Measurements from ENCODE around the gene C15orf62.

The C15orf62 gene

DNA sequence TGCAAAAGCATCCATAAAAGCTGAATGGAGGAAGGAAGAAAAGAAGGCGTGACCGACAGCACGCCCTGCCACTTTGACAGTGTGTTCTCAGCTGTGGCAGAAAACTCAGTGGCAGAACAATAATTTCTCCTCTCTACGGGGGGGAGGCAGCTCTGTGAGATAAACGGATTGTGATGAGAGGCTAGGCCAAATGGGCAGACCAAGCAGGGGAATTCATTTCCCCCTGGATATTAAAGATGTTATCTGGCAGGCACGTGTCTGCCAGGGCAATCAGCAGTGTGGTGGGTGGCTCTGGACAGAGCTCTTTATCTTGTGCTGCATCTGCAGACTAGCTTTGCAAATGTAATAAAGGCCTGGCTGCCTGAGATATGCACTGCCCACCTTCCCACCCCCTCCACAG, 12.8 kb upstream of the C15orf62 start:
- no peak for DNase-seq

DNA sequence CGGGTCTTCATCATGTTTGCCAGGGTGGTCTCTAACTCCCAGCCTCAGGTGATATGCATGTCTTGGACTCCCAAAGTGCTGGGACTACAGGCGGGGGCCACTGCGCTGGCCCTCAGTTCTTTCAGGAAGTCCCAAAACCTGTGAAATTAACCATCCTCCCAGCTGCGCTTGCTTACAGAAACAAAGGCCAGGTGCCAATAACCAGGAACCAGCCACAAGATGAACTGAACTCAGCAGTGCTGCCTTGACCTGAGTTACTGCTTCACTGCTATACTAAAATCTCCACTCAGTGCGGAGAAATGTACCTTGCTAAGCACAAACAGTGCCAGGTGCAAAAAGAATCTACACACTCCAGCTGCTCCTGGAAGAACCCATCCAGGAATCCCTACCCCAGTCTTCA, 9.8 kb upstream of the C15orf62 start:
- no peak for DNase-seq

DNA sequence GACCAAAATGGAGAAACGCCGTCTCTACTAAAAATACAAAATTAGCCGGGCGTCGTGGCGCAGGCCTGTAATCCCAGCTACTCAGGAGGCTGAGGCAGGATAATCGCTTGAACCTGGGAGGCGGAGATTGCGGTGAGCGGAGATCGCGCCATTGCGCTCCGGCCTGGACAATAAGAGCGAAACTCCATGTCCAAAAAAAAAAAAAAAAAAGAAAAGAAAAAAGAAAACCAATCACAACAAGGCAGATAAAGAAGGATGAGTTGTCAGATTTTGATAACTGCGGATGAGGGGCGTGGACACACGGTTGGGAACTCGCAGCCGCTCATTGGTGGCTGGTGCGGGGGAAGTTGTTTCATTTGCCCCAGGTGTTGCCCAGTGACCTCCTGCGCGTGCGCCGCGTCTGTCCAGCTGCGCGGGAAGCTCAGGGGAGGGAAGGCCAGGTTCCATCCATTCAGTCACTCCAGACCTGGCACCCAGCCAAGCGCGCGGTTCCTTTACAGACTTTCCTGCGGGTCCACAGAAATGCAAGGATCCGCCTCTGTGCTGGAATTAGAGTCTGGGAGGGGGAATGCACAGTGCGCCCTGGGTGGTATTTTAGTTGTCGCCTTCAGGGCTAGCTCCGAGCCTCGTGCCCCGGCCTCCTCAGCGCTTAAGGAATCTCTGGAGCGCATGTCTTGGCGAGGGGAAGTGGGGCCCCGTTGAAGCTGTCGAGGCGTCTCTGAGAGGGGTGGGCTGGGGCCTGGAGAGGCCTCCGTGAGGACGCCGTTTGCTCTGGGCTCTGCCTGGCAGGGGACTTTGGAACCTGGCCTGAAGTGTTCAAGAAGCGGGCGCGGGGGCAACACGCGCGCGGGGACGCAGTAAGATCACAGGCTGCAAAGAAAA, 6.6 kb upstream of the C15orf62 start:
- DNase-seq = peak; percentile 23

DNA sequence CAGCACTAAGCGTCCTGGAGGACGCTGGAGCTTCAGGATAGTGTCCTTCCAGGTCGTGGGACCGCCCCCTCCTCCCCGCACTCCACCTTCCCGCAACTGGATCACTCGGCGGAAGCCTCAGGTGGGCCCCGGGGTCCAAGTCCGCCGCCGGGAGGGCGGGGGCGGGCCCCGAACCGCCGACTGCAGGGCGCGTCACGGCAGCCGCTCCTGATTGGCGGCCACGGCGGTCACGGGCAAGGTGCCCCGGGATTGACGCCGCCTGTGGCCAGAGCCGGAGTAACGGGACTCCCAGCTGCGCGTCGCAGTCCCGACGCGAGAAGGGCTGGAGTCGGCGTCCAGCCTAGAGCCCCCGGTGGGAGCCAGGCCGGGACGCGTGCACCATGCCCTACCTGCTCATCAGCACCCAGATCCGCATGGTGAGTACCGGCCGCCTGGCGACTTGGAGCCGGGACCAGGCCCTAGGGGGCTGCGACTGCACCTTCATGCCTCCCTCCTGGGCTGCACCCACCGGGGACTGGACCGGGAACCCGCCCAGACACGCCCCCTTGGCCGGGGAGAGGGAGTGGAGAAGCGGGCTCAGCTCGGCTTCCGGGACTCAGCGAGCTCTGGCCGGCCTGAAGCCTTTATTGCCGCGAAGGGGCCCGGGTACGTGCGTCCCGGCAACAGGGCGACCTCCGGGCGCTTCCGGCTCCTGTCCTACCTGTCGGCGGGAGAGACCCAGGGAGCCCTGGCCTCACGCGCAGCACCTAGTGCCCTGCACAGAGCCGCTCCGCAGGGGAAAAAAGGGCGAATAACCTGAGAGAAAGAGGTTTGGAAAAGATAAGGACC, 5.8 kb upstream of the C15orf62 start, which contains the start of gene GCHFR:
TSS of gene GCHFR (plus strand) at position 268 of the 828 bp plus-strand sequence. CDS start at position 381, 113 bp downstream.
- peak; percentile 71 for DNase-seq

DNA sequence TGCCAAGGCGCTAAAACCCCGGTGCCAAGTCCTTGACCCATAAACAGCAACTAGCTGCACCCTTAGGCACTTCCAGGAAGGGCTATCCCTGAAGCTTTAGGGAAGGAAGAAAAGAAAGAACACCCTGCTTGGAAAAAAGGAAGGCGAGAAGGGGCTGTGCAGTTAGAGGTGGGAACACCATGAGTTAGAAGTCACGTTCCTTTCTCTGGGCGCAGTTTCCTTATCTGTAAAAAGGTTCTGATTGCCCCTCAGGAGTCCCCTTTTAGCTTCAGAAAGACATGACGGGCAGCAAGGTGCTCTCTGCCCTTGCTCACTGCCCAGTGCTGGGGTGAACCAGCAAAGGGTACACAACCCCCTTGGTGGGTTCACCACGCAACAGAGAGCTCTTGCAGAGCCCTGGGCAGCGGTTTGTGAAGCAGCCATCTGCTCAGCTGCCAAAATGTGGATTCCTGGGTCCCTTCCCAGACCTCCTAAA, 5.1 kb upstream of the C15orf62 start:
- DNase-seq = no peak

DNA sequence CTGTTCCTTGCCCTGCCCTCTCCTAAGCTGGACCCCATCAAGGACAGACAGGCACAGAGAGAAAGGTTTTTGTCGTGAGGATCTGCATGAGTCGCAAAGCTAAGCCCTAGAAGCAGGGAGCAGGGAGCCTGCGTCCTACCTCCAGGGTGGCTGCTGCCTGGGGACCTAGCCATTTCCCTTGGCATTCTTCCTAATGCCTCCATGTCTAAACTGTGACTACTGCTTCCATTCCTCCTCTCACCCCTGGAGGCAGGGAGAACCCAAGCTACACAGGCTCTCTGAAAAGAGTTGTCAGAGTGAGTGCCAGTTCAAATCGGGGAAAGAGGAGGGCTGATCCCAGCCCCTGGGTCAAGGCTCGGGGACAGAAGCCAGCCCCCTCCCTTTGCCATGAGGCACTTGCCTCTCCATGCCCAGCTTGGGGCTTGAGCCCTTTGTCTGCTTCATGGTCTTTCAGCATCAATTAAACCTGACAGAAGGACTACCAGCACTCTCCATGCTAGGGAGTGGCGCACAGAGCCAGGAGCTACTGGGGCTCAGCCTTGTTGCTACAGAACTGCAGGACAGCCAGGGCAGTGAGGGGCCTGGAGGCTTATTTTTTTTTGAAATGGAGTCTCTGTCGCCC, 3.5 kb upstream of the C15orf62 start:
- no peak for DNase-seq

DNA sequence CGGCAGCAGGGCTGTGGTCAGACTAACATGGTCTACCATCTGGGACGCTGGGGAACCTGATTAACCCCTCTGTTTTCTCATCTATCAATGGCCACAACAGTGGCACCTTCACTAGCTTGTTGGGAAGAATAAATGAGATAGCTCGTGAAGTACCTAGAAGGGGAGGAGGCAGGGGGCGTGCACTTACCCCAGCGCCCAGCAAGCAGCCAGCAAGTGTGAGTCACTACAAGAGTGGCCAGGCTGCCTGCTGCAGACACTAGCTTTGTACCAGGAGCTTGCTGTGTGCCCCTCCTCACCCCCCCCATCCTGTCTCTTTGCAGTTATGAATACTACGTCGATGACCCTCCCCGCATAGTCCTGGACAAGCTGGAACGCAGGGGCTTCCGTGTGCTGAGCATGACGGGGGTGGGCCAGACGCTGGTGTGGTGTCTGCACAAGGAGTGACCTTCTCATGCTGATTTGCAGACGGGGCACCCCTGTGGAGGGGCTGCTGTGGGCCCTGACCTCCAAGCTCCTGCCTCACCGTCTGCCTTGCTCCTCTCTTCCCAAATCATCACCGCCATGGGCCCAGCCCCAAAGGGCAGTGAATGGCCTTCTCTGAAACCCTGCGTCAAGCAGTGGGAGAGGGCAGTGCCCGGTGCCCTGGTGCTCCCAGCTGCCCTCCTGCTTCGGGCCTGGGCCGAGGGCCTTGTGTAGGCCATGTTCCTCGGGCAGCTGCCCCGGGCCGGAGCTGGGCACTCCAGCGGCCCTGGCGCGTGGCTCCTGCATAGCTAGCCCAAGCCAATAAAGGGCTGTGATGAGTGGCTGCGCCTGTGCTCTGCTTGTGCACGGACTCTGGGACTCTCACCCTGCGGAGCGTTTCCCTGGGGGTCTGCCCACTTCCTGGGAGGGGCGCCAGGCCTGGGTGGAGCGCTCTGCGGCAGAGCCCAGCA, 2.6 kb upstream of the C15orf62 start:
- DNase-seq = no peak

DNA sequence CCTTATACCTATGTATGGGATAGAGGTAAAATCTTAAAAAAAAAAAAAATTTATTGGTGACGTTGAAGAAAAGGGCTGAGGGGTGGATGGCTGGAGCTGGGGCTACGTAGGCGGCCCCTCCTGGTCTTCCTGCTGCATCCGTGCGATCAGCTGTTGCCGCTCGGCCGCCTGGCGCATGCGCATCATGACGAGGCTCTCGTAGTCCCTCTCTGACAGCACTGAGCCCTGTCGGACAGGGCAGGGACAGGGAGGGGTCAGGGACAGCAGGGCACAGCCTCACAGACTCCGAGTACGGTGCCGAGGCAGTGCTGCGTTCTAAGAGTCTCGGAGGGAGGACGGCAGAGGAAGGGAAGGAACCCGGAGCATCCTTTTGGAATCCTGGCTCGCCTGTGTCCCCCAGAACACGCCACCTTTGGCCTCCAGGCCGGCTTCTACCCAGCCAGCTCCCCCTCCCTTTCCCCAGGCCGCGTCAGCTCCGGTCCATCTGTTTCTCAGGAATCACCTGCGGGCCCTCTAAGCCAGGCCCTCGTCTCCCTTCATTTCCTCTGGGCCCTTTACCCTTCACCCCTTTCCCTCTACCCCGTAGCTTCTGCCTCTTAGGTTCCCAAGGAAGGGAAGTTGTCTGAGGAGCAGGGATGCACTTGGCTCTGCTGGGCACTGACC, 1.8 kb upstream of the C15orf62 start:
- no peak for DNase-seq

DNA sequence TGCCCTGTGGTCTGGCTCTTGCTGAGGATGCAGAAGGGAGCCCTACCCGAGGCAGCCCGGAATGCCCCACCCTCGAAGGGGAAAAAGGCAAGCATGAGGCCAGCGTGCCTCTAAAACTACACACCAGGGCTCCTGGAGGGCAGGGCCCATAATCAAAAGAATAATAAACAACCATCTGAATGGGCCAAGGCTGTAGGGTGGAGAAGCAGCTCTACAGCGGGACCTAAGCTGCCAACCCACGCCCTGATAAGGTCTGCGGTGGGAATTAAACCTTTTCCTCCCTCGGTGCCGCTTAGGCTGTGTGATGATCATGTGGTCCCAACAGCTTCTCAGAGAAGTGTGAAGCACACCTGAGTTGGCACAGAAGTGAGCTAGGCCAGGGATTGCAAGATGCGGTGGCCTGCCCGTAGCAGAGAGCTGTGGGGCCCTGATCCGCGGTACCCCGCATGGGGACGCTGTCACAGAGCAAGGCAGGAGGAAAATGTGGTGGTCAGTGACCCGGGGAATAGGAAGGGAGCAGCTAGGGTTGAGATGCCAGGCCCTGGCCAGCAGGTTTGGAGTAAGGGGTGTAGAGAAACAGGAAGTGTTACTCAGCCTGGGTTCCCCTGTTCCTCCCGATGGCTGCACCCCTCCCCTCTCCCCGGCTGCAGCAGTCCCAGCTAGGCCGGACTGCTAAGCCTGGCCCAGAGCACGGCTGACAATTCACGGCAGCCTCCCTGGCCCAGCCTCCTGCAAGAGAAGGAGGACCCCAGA, 1.1 kb upstream of the C15orf62 start:
- no peak for DNase-seq

DNA sequence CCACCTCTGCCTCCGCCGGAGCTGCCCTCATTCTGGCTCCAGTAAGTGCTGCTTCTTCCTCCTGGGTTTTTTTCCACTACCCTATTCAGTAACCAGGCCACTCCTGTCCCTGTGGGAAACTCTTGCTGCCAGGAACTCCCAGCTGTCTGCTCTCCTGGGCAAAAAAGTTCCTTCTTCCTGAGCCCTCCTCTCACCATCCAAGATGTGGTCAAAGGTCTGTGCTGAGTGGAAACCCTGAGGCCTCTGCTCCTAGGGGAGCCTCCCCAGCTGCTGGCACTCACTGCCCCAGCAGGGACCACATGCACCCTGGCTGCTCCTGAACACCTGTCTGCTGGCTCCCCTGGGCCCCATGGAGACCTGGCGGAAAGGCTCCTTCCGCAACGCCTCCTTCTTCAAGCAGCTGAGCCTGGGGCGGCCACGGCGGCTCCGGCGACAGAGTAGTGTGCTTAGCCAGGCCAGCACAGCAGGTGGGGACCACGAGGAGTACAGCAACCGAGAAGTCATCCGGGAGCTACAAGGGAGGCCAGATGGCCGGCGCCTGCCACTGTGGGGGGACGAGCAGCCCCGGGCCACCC, 454 bp downstream of the C15orf62 start:
- DNase-seq = no peak

DNA sequence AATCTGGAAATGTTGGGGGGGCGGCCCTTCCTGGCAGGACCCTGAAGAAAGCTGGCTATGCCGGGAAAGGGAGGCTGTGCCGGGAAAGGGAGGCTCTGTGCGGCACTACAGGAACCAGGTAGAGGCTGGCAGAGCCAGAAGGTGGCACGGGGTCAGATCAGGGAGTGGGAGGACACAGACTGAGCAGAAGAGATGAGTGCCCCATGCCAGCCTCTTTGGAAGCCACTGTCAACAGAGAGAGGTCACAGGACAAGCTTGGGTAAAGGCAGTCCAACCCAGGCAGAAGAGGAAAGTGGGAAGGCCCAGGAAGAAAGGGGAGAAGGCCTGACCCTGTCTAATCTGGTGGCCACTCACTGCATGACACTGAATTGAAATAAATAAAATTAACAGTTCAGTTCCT, 1.5 kb downstream of the C15orf62 start:
- no peak for DNase-seq

DNA sequence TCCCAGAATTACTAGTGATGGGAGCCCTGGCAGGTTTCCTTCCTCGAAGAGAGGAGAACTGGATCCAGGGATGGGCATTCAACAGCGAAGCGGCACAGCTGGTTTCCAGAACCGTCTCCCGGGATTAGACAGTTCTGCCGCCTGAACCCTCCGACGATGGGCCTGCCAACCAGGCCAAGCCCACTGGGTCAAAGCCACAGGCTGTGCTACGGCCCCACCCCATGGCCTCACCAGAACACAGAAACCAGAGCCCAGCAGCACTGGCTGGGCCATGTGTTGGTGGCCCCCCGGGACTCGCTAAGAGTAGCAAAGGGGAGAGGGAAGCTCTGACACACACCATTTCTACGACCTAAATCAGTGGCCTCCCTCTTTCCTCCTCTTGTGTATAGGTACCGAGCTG, 2.2 kb downstream of the C15orf62 start:
- no peak for DNase-seq

DNA sequence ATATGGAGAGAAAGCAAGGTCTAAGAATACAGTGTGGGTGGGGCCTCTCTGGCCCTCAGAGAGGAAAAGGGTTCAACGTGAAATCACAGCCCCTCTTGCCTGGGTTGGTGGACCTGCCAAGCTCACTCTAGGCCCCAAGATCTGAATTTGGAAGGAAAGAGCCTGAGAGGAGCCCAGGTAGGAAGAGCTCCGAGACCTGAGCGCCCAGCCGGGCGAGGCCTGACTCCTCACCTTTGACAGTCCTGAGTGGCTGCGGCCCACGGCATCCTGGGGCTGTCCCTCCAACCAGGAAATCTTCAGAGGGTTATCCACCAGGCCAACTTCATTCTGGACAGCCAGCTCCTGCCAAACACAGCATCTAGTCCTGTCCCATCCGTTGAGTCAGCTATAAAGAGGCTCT, 3.7 kb downstream of the C15orf62 start:
- no peak for DNase-seq

DNA sequence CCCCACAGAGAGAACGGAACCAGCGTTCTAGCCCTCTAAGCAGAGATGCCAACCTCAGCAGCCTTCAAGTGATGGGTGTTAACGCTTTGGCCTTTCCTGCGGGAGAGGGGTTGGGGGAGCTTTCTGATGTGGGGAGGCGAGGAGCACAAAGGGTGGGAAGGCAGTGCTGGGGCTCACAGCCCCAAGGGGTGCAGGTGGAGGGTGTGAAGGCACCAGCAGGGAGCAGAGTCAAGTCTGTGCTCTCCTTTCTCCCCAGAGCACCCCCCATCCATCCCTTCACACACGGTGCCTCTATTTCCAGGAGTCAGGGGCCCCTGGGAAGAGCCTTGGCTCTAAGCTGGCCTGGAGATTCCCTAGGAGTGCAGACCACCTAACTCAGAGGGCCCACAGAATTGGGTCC, 4.1 kb downstream of the C15orf62 start:
- DNase-seq = no peak

DNA sequence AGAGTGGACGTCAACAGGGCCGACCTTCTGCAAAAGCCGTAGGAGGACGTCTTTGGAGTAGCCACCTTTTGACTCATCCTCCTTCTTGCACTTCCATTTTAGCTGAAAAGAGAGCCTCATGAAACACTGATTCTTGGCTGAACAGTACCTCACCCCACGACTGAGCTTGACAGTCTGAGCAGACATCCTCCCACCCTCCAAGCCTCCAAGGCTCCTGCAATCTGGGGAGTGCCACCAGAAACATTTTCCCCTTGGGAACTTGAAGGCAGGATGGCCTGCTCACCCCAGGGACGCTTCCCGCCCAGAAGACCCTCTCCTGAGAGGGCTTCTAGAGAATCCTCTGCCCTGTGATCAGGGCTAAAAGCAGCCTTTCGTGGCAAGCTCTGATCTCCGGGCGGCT, 5.2 kb downstream of the C15orf62 start:
- DNase-seq = no peak

DNA sequence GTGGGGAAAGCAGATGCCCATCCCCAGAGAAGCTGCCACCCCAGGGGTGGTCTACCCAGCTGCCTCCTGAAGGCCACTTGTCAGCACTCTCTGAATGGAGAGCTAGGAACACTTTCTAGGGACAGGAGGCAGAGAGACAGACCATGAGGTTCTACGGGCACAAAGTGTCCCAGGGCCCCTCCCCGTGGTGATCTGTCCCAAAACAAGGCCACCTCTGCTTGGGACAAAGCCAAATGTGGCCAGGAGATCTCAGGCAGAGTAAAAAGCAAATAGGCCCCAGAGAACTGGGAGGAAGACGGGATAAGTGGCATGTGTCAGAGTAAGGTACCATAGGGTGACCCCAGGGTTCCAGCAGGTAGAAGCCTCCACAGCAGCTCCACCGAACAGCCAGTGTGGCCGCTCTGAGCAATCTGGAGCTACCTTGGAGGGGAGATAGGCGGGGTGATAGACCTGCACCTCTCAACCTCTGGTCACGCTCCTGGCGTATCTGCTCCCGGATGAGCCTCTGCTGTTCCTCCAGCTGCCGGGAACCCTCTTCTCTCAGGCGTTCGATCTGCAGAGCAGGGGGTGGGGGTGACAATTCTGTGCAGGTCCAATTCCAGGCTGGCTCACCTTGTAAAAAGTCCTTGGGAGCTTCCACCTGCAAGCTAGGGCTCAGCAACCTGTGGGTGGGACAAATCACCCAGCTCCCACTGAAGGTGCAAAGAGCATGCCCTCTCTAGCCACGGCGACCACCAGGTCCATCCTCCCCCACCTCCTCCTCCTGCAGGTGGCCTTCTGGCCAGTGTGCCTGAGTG, 6.2 kb downstream of the C15orf62 start:
- no peak for DNase-seq

DNA sequence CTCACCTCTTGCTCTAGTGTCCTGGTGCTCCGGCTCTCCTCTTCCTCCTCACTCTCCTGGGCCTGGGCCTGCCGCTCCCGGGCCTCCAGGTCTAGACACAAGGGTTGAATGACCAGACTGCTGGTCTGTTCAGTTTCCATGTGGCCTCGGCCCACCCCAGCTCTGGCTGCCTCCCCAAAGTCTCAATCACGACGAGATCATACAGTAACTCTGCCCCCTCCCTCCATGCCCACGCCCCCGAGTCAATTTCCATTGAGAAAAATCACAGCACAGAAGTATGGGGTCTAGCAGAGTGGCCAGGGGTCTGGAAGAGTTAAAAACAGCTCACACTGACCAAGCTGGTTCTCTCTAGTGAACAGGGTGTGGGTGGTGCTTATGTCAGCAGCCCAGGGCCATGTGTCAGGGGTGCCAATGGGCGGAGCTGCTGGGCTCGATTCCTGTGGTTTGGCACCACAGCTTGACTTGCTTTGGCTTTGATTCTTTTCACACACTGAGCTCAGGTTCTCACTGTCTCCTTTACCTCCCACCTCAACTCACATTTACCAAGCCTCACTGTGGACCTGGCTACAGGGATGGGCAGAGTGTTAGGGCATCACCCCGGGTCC, 6.9 kb downstream of the C15orf62 start:
- DNase-seq = peak; percentile 39

DNA sequence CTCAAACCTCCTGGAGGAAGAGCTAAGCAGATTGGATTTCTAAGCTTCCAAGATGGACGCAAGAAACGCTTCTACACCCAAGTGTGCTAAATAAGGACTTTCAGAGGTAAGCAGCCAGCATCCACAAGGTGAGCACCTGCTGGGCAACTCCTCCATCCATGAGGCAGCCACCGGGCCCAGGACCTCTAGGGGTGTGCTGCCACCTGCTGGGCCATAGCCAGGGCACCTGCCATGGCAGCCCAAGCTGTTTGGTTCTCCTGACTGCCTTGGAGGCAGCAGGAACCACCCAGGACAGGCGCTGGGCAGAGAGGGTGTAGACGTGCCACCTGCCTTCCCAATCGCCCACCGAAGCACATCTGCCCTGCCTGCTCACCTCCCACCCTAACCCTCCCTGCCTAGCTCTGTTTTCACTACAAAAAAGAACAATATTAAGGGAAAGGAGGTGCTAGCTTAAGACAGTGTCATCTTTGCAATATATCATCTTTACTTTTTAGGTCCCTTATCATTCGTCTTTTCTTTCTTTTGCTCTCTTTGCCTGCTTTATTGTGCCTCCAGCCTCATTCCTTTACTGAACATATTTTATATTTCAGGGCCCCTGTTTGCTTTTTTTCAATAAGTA, 12.9 kb downstream of the C15orf62 start:
- DNase-seq = peak; percentile 82

DNA sequence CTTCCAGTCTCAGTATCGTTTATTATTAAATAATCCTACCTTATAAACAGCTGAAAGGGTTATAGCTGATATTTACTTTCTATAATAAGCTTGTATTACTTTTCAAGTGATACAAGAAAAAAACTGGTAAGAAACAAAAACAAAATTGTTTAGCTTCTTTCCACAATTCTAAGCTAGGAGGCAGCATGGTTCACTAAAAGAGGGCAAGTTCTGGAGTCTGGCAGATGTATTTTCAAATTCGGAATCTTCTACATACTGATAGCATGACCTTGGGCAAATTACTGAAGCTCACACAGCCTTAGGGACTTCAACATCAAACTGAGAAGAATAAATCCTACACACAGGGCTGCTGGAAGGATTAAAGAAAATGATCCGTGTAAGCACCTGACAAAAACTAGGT, 15.4 kb downstream of the C15orf62 start:
- DNase-seq = no peak
